Endothelial cell of umbilical vein (primary cell): ENCODE results near the gene ARHGEF1. TPM values are rescaled to one million over a fixed set of nuclear protein-coding genes. Genes with fewer than 3 reads are reported as not detected.

Source experiments
- BruUV-seq: library from RNA; stranded (reverse); fragments of 400-500 nt; replicated peaks from 2 replicates; lab custom pipeline; 2021; lab: Mats Ljungman, UMichigan
- CTCF ChIA-PET: fragments of 300-600, 350-600 bp; sonication (Branson Sonifier 250); formaldehyde crosslinking; loops from one replicate; lab custom pipeline; 2021; ENCODE audit warnings: antibody characterized with exemption, inconsistent platforms; lab: Charles Lee
- POLR2A ChIA-PET: fragments of 300-600, 350-600 bp; sonication (Branson Sonifier 250); formaldehyde crosslinking; loops from one replicate; lab custom pipeline; 2021; ENCODE audit warnings: antibody characterized with exemption, inconsistent platforms; lab: Charles Lee
- DNase-seq: peaks from one replicate; pipeline ENCODE4 v3.0.0-alpha.2; 2011; ENCODE audit warnings: low read depth, low spot score
- FAIRE-seq: peaks from 2 replicates; lab custom pipeline; 2011; peaks lifted over from hg19 to GRCh38; lab: Jason Lieb, UNC
- H2AFZ ChIP-seq: 2 replicates; pipeline ENCODE4 v1.6.0; 2012; ENCODE audit warnings: low read depth, low read length, control low read depth, inconsistent platforms
- H3K27ac ChIP-seq: 2 replicates; pipeline ENCODE4 v1.5.1; 2011; ENCODE audit warnings: low read depth, mild to moderate bottlenecking, control low read depth, low read length, moderate library complexity; ENCODE audit not compliant: insufficient read depth
- H3K27me3 ChIP-seq, 2 experiments: 2 replicates each; pipeline versions ENCODE4 v1.6.0 to v1.6.1; 2011; ENCODE audit warnings: low read length in 2 of 2, mixed read lengths in 1 of 2; ENCODE audit not compliant: control insufficient read depth in 2 of 2, insufficient read depth in 2 of 2
- H3K36me3 ChIP-seq, 2 experiments: 2 replicates in 1 of 2; 3 replicates in 1 of 2; pipeline ENCODE4 v1.5.1; 2011; ENCODE audit warnings: low read length in 2 of 2, mild to moderate bottlenecking in 1 of 2, moderate library complexity in 1 of 2; ENCODE audit not compliant: control insufficient read depth in 2 of 2, insufficient read depth in 2 of 2; ENCODE audit errors: extremely low read depth in 1 of 2
- H3K4me1 ChIP-seq: 3 replicates; pipeline ENCODE4 v1.5.1; 2011; ENCODE audit warnings: mild to moderate bottlenecking, low read length; ENCODE audit not compliant: control insufficient read depth, insufficient read depth; ENCODE audit errors: extremely low read depth
- H3K4me2 ChIP-seq: 2 replicates; pipeline ENCODE4 v1.6.1; 2011; ENCODE audit warnings: low read length, control low read depth, mixed read lengths; ENCODE audit not compliant: insufficient read depth
- H3K4me3 ChIP-seq, 3 experiments: fragments of 200-600 bp in 1 of 3; sonication (generic), shearing (Covaris generic) in 1 of 3; replicated peaks in 1 of 3; 2 replicates each; pipeline ENCODE4 v1.5.1; 2011 to 2016; ENCODE audit warnings: control low read depth in 3 of 3, low read length in 3 of 3, mild to moderate bottlenecking in 2 of 3, inconsistent platforms in 1 of 3, low read depth in 1 of 3, moderate library complexity in 1 of 3; ENCODE audit not compliant: insufficient read depth in 1 of 3
- H3K79me2 ChIP-seq: 2 replicates; pipeline ENCODE4 v1.6.0; 2012; ENCODE audit warnings: low read length, inconsistent platforms; ENCODE audit not compliant: control insufficient read depth, insufficient read depth
- H3K9ac ChIP-seq: replicated peaks from 2 replicates; pipeline ENCODE3; 2011; ENCODE audit warnings: low read length, control low read depth; ENCODE audit not compliant: insufficient read depth; ENCODE audit errors: extremely low read depth
- H3K9me1 ChIP-seq: replicated peaks from 3 replicates; pipeline ENCODE4 v1.6.0; 2011; ENCODE audit warnings: mild to moderate bottlenecking, low read length; ENCODE audit not compliant: control insufficient read depth, insufficient read depth; ENCODE audit errors: extremely low read depth
- H3K9me3 ChIP-seq: replicated peaks from 2 replicates; pipeline ENCODE4 v1.5.1; 2012; ENCODE audit warnings: low read length, inconsistent platforms; ENCODE audit not compliant: control insufficient read depth, insufficient read depth
- H4K20me1 ChIP-seq: replicated peaks from 2 replicates; pipeline ENCODE3; 2011; ENCODE audit warnings: mild to moderate bottlenecking, low read length; ENCODE audit not compliant: control insufficient read depth, insufficient read depth; ENCODE audit errors: extremely low read depth
- CTCF ChIP-seq, 2 donors: IDR thresholded peaks; 1 replicate in 1 of 2; 2 replicates in 1 of 2; pipeline ENCODE4 v1.5.1; 2011; ENCODE audit warnings: low read length in 2 of 2, mild to moderate bottlenecking in 2 of 2, moderate library complexity in 2 of 2, control low read depth in 1 of 2, inconsistent platforms in 1 of 2, low read depth in 1 of 2; ENCODE audit not compliant: insufficient read depth in 1 of 2; ENCODE audit errors: extremely low read depth in 1 of 2
- EZH2 ChIP-seq: IDR thresholded peaks from 2 replicates; pipeline ENCODE4 v1.6.1; 2012; ENCODE audit warnings: borderline replicate concordance, low read depth, mild to moderate bottlenecking, moderate library complexity, low read length, inconsistent platforms; ENCODE audit not compliant: severe bottlenecking
- FOS ChIP-seq: IDR thresholded peaks from 2 replicates; pipeline ENCODE4 v1.6.1; 2011; ENCODE audit warnings: mild to moderate bottlenecking, low read length, moderate library complexity, borderline replicate concordance; ENCODE audit not compliant: insufficient read depth
- MYC ChIP-seq: IDR thresholded peaks from one replicate; pipeline ENCODE4 v1.6.1; 2011; ENCODE audit warnings: mild to moderate bottlenecking, low read depth, low read length
- POLR2AphosphoS5 ChIP-seq: IDR thresholded peaks from 2 replicates; pipeline ENCODE4 v1.6.1; 2012; ENCODE audit warnings: low read depth, mild to moderate bottlenecking, control low read depth, low read length, moderate library complexity; ENCODE audit not compliant: insufficient read depth
- dilution Hi-C: fragments of 300-500 bp; cut with MboI; formaldehyde crosslinking; loops from one replicate; pipeline ENCODE4 v1.15.0; 2019; ENCODE audit warnings: low sequenced_read_pairs; ENCODE audit not compliant: extremely low pct_ligation_motif_present
- intact Hi-C: fragments of 100-400 bp; cut with micrococcal nuclease; formaldehyde crosslinking; loops from one replicate; pipeline ENCODE4 v1.10.0; 2022
- polyA plus RNA-seq, 4 experiments: library from polyadenylated mRNA; depleted of rRNA in 3 of 4; stranded (reverse) in 3 of 4; unstranded in 1 of 4; fragments of >200 nt; gene quantifications; 2 replicates each; pipeline versions ENCODE4 v1.2.1 to v1.2.3, GENCODE V29; 2011 to 2012; ENCODE audit warnings: missing spikeins in 1 of 4
- total RNA-seq: library from RNA; stranded (reverse); gene quantifications from 2 replicates; pipeline ENCODE4 v1.2.3, GENCODE V29; 2021

Gene ARHGEF1
- total and polyA plus RNA-seq, 2 donors (not counting 3 experiments of a cell fraction or from before 2014, with no cell fraction given): 65.4 to 123 TPM

DNA sequence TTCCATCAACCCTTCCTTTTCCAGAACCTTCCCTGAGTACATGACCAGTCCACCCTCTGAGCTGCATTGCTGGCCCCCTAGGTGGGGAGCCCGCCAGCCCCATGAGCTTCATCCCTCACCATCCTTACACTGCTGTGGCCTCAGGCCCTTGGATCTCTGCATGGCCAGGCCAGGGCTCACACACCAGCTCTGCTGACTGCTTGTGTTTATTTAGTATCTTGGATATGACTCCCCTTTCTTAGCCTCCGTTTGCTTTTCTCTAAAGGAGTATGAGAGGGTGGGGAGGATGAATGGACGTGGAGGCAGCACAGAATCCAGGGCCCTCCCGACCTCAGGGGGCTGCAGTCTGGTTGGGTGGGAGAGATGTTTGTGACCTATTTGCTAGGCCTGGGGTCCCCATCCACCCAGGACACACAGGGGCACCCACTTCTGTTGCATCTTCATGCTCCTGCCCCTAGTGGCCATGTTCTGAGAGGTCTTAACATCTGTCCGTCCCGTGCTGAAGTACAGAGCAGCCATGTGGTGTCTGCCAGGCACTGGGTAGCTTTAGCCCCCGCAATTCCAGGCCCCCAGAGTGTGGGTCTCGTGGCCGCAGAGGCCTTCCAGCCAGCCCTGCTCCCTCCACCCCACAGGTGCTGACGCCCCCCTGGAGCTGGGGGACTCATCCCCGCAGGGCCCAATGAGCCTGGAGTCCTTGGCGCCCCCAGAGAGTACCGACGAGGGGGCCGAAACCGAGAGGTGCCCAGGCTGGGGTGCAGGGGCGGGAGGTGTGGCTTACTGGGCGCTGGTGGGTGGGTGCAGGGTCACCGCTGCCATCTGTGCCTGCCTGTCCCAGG is 13.0 kb downstream of the ARHGEF1 start:
- Histone ChIP-seq H3K27me3 (no peaks in the 10 kb centered on the region), H3K36me3 (peaks cover 5 to 38% of the 10 kb centered on the region in 2 experiments), H3K4me3 (no peak overlapping the region), H4K20me1 (no peaks in the 10 kb centered on the region), H2AFZ (no peak overlapping the region), H3K9ac (no peak overlapping the region), H3K79me2 (no peaks in the 10 kb centered on the region), H3K27ac (no peak overlapping the region), H3K9me3 (no peaks in the 10 kb centered on the region), H3K9me1 (no peaks in the 10 kb centered on the region), H3K4me1 (no peaks in the 10 kb centered on the region), H3K4me2 (no peak overlapping the region)
- intact Hi-C loops: no loop called here
- BruUV-seq: no TSS peak
- ChIA-PET POLR2A (no interaction called here), CTCF (interaction anchor here (0.6 to 1.2 kb wide), 2 partner anchors 9 to 88 kb away, joined by 3 to 5 read pairs; no protein-coding TSS in a partner anchor)
- TF ChIP-seq MYC (no peak), POLR2AphosphoS5 (no peak), CTCF (IDR thresholded peaks at IDR 0.05; ENCODE audit: extremely low read depth in 1 of 2, insufficient read depth in 1 of 2, low read depth in 1 of 2, low read length in 2 of 2) (peak; percentile 9 to 13), FOS (no peak), EZH2 (no peak)
- no peak for DNase-seq
- no peak for FAIRE-seq
- dilution Hi-C loops: no loop called here
